Effector CD8-positive, alpha-beta T cell (primary cell): ENCODE data around the gene SPG21.

Source experiments
- DNase-seq: peaks from one replicate; lab custom pipeline; 2025; lab: John Stamatoyannopoulos, UW

SPG21 gene

GRCh38 chr15:64991536-64992135 lies 1.9 kb upstream of the SPG21 start:
- no peak for DNase-seq

- no peak for DNase-seq
Observed at GRCh38 chr15:64990168-64990470, 405 bp upstream of the SPG21 start.

GRCh38 chr15:64987136-64987535 lies 2.6 kb downstream of the SPG21 start:
- no peak for DNase-seq

GRCh38 chr15:64985366-64986033 lies 4.2 kb downstream of the SPG21 start:
- no peak for DNase-seq

- no peak for DNase-seq
Observed at GRCh38 chr15:64982472-64982871, 7.2 kb downstream of the SPG21 start.

- DNase-seq, result no peak
Observed at GRCh38 chr15:64981812-64982431, 7.8 kb downstream of the SPG21 start.

- no peak for DNase-seq
Observed at GRCh38 chr15:64979252-64979710, 10.4 kb downstream of the SPG21 start.

GRCh38 chr15:64975390-64975789 lies 14.3 kb downstream of the SPG21 start:
- no peak for DNase-seq

GRCh38 chr15:64970698-64971097 lies 19.0 kb downstream of the SPG21 start:
- no peak for DNase-seq

GRCh38 chr15:64969401-64969800 lies 20.3 kb downstream of the SPG21 start:
- no peak for DNase-seq

GRCh38 chr15:64961013-64961412 lies 28.7 kb downstream of the SPG21 start:
- DNase-seq, result no peak

- DNase-seq, result no peak
Observed at GRCh38 chr15:64960153-64960552, 29.6 kb downstream of the SPG21 start.

GRCh38 chr15:64959128-64959527 lies 30.6 kb downstream of the SPG21 start:
- no peak for DNase-seq

GRCh38 chr15:64954395-64954794 lies 35.3 kb downstream of the SPG21 start:
- DNase-seq, result no peak

GRCh38 chr15:64951777-64952418 lies 37.8 kb downstream of the SPG21 start:
- DNase-seq, result no peak

GRCh38 chr15:64950888-64951287 lies 38.8 kb downstream of the SPG21 start:
- DNase-seq, result no peak

- no peak for DNase-seq
Observed at GRCh38 chr15:64949383-64950186, 40.1 kb downstream of the SPG21 start.

GRCh38 chr15:64948916-64949315 lies 40.8 kb downstream of the SPG21 start:
- no peak for DNase-seq

- no peak for DNase-seq
Observed at GRCh38 chr15:64947211-64947610, 42.5 kb downstream of the SPG21 start.

- DNase-seq, result no peak
Observed at GRCh38 chr15:64944961-64945360, 44.8 kb downstream of the SPG21 start.

- DNase-seq, result no peak
Observed at GRCh38 chr15:64943512-64944225, 46.0 kb downstream of the SPG21 start.

- no peak for DNase-seq
Observed at GRCh38 chr15:64942356-64942755, 47.4 kb downstream of the SPG21 start.
